Brain microvascular endothelial cell (primary cell): ENCODE measurements around the gene RAC2.

ENCODE experiments used
- DNase-seq: peaks from one replicate; pipeline ENCODE4 v3.0.0-alpha.2; 2020
- H3K27ac ChIP-seq: fragments of 250-450 bp; sonication (Bioruptor Pico); 2 replicates; pipeline ENCODE4 v1.5.1; 2020; ENCODE audit warnings: mild to moderate bottlenecking, moderate library complexity
- H3K27me3 ChIP-seq: fragments of 250-450 bp; sonication (Bioruptor Pico); replicated peaks from 2 replicates; pipeline ENCODE4 v1.5.1; 2020; ENCODE audit warnings: mild to moderate bottlenecking
- H3K36me3 ChIP-seq: fragments of 250-450 bp; sonication (Bioruptor Pico); replicated peaks from 2 replicates; pipeline ENCODE4 v1.5.1; 2020; ENCODE audit warnings: mild to moderate bottlenecking
- H3K4me3 ChIP-seq: 2 replicates; pipeline ENCODE4 v1.5.1; 2011; ENCODE audit warnings: low read depth, mild to moderate bottlenecking, control low read depth, low read length, moderate library complexity
- in situ Hi-C: cut with HindIII; loops from 2 replicates; pipeline ENCODE4 v1.10.0; 2017; ENCODE audit warnings: low sequenced_read_pairs, low pct_ligation_motif_present
- TF ChIP-seq, protein P1 (sequence below): IDR thresholded peaks from 2 replicates; pipeline ENCODE4 v1.5.1; 2011; ENCODE audit warnings: low read depth, mild to moderate bottlenecking, moderate library complexity, low read length, control low read depth, inconsistent platforms; ENCODE audit errors: missing control alignments

Gene RAC2

DNA sequence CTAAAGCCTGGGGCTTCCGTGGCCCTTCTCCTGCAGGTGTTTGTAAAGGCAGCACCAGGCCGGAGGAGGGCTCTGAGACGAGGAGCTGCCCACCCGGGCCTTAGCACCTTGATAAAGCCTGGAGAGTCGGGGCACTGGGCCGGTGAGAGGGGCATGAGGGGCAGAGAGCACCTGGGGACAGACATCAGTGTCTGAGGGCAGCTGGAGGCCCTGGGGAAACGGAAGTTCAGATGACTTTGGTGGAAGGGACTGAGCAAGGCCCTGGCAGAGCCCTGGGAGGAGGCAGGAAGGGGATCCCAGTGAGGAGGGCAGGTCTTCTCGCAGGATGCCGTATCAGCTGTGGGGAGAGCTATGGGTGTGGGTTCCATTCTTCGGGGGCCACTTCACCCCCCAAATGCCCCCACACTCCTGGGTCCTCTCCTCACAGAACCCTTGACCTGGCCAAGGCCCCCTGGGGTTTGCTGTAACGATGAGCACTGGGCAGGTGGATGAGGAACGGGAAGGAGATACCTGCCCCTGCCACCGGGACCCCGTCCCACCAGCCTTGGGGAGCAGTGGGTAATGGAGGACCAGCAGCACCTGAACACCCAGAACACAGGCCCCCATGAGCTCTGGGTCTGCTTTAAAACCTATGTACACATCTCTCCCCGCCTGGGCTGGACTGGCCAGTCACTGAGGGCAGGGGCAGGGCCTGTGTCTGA is 63.4 kb downstream of the RAC2 start:
- TF ChIP-seq, protein P1, sequence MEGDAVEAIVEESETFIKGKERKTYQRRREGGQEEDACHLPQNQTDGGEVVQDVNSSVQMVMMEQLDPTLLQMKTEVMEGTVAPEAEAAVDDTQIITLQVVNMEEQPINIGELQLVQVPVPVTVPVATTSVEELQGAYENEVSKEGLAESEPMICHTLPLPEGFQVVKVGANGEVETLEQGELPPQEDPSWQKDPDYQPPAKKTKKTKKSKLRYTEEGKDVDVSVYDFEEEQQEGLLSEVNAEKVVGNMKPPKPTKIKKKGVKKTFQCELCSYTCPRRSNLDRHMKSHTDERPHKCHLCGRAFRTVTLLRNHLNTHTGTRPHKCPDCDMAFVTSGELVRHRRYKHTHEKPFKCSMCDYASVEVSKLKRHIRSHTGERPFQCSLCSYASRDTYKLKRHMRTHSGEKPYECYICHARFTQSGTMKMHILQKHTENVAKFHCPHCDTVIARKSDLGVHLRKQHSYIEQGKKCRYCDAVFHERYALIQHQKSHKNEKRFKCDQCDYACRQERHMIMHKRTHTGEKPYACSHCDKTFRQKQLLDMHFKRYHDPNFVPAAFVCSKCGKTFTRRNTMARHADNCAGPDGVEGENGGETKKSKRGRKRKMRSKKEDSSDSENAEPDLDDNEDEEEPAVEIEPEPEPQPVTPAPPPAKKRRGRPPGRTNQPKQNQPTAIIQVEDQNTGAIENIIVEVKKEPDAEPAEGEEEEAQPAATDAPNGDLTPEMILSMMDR, result no peak
- no peaks in the 10 kb centered on the region for H3K36me3 ChIP-seq
- no peak overlapping the region for H3K4me3 ChIP-seq
- in situ Hi-C loops, result no loop called here
- no peak overlapping the region for H3K27ac ChIP-seq
- DNase-seq, result no peak
- H3K27me3 ChIP-seq, result no peaks in the 10 kb centered on the region

DNA sequence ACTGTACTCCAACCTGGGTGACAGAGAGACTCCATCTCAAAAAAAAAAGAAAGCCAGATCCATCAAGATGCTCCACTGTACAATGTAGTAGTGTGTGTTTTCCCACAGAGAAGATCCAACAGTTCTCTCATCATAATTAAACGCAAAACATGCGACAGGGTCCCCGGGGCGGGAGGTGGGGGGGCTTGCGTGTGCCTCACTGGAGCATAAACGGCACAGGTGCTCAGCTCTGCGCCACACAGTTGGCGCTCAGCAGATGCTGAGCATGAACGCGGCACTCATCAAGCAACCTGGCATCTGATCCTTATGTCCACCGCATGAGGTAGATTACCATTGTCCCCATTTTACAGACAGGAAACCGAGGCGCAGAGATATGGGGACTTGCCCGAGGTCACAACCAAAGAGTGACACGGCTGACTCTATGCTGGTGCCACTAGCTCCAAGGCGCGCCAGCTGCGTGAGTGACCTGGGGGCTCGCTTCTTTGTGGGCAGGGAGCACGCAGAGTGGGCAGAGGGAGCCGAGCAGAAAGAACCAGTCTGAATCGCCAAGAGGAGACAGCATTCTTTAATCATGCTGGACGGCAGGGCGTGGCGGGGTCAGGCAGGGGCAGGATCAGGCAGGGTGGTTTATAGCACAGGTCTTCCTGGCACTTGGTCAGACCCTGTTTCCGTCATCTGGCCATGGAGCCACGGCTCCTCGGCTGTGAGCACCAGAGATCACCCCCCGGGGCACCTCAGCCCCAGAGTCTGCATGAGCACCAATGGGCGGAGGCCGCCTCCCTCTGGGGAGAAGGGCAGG is 64.2 kb downstream of the RAC2 start:
- Histone ChIP-seq H3K36me3 (no peaks in the 10 kb centered on the region), H3K27ac (no peak overlapping the region), H3K4me3 (no peak overlapping the region), H3K27me3 (no peaks in the 10 kb centered on the region)
- no peak for DNase-seq
- TF ChIP-seq, protein P1, result no peak
- in situ Hi-C loops, result loop anchor here (5.0 kb wide), 1 partner anchor 82 kb away; no protein-coding TSS in a partner anchor

- in situ Hi-C loops, result loop anchor here (5.0 kb wide), 1 partner anchor 83 kb away; no protein-coding TSS in a partner anchor
- DNase-seq, result no peak
- H3K4me3 ChIP-seq, result no peak overlapping the region
- no peaks in the 10 kb centered on the region for H3K27me3 ChIP-seq
- TF ChIP-seq, protein P1, result no peak
- no peak overlapping the region for H3K27ac ChIP-seq
- H3K36me3 ChIP-seq, result no peaks in the 10 kb centered on the region
These were observed 65.0 kb downstream of the RAC2 start for GRCh38 chr22:37179126-37179470.

GRCh38 chr22:37178350-37179125 is 65.5 kb downstream of the RAC2 start:
- TF ChIP-seq, protein P1, result no peak
- in situ Hi-C loops, result loop anchor here (5.0 kb wide), 1 partner anchor 84 kb away; no protein-coding TSS in a partner anchor
- Histone ChIP-seq H3K36me3 (no peaks in the 10 kb centered on the region), H3K27me3 (no peaks in the 10 kb centered on the region), H3K4me3 (no peak overlapping the region), H3K27ac (no peak overlapping the region)
- DNase-seq, result no peak

DNA sequence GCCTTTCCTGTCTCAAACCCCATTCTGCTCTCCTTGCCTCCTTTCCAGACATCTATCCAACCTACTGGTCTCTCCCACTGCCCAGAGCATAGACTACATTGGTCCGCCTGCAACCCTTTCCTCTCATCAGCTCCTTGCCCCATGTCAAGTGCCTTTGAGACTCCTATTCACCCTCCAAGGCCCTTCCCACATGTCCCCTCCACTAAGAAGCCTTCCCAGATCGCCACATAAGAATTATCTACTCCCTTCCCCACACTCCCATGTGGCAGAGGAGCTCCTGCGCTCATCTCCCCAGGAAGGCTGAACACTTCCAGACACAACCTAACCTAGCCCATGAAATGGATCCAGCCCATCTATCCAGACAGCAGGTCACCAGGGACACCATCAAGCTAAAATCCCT is 66.3 kb downstream of the RAC2 start:
- no peak overlapping the region for H3K4me3 ChIP-seq

More for the DNA sequence above, 66.3 kb downstream of the RAC2 start:
- Histone ChIP-seq H3K27me3 (no peaks in the 10 kb centered on the region), H3K27ac (no peak overlapping the region), H3K36me3 (no peaks in the 10 kb centered on the region)
- TF ChIP-seq, protein P1, result no peak
- no peak for DNase-seq
- in situ Hi-C loops, result loop anchor here (5.0 kb wide), 1 partner anchor 85 kb away; no protein-coding TSS in a partner anchor
